NCI-H2081 treated with DMSO at 0.1 percent for 48 hours (cell line): ENCODE data around the gene DCN.

Source experiments
- DNase-seq: peaks from one replicate; lab custom pipeline; 2025; lab: John Stamatoyannopoulos, UW

DCN gene

GRCh38 chr12:91185421-91185820, 2.8 kb upstream of the DCN start:
- DNase-seq, result no peak

- no peak for DNase-seq
These were observed 934 bp upstream of the DCN start for GRCh38 chr12:91183551-91183950.

- no peak for DNase-seq
These were observed 1.8 kb downstream of the DCN start for GRCh38 chr12:91180582-91181395.

GRCh38 chr12:91179966-91180561, 2.6 kb downstream of the DCN start:
- DNase-seq, result no peak

- no peak for DNase-seq
These were observed 3.3 kb downstream of the DCN start for GRCh38 chr12:91179315-91179714.

GRCh38 chr12:91178781-91179180, 3.8 kb downstream of the DCN start:
- no peak for DNase-seq

- DNase-seq, result no peak
These were observed 4.5 kb downstream of the DCN start for GRCh38 chr12:91178139-91178561.

- no peak for DNase-seq
These were observed 5.2 kb downstream of the DCN start for GRCh38 chr12:91177381-91177780.

GRCh38 chr12:91176915-91177314, 5.7 kb downstream of the DCN start:
- DNase-seq, result no peak

GRCh38 chr12:91176358-91176757, 6.3 kb downstream of the DCN start:
- DNase-seq, result no peak

GRCh38 chr12:91173124-91173523, 9.5 kb downstream of the DCN start:
- no peak for DNase-seq

GRCh38 chr12:91172096-91172495, 10.5 kb downstream of the DCN start:
- no peak for DNase-seq

- no peak for DNase-seq
These were observed 11.1 kb downstream of the DCN start for GRCh38 chr12:91171476-91171875.

- DNase-seq, result no peak
These were observed 19.5 kb downstream of the DCN start for GRCh38 chr12:91163116-91163515.

GRCh38 chr12:91161009-91161408, 21.6 kb downstream of the DCN start:
- no peak for DNase-seq

GRCh38 chr12:91155990-91156389, 26.6 kb downstream of the DCN start:
- DNase-seq, result no peak

- DNase-seq, result no peak
These were observed 28.5 kb downstream of the DCN start for GRCh38 chr12:91154131-91154530.

- no peak for DNase-seq
These were observed 38.6 kb downstream of the DCN start for GRCh38 chr12:91144053-91144452.

- no peak for DNase-seq
These were observed 39.4 kb downstream of the DCN start for GRCh38 chr12:91143206-91143605.

GRCh38 chr12:91142221-91142631, 40.4 kb downstream of the DCN start:
- DNase-seq, result no peak

- DNase-seq, result no peak
These were observed 42.3 kb downstream of the DCN start for GRCh38 chr12:91140026-91140931.

- no peak for DNase-seq
These were observed 43.3 kb downstream of the DCN start for GRCh38 chr12:91139286-91139685.
